Activated naive CD8-positive, alpha-beta T cell treated with anti-CD3 and anti-CD28 coated beads for 36 hours (primary cell): ENCODE results near the gene CROCC2. TPM values are rescaled to one million over a fixed set of nuclear protein-coding genes. Genes with fewer than 3 reads are reported as not detected.
A peak's percentile ranks its signal among the peaks of the same experiment; 100 is the strongest.
"Not testable (repeated sequence)": the region's sequence is repeated elsewhere in the genome, so short reads cannot be mapped to it uniquely, and the experiment has no call there.

Experiments
- DNase-seq: peaks from one replicate; pipeline ENCODE4 v3.0.0; 2021
- H3K27ac Mint-ChIP-seq: one replicate; pipeline ENCODE4 v1.8.0; 2022; ENCODE audit warnings: mild to moderate bottlenecking, moderate library complexity, mixed read lengths
- H3K27me3 Mint-ChIP-seq: one replicate; pipeline ENCODE4 v1.8.0; 2022; ENCODE audit warnings: mild to moderate bottlenecking, mixed read lengths
- H3K36me3 Mint-ChIP-seq: one replicate; pipeline ENCODE4 v1.8.0; 2021; ENCODE audit warnings: mild to moderate bottlenecking, mixed read lengths
- H3K4me1 Mint-ChIP-seq: one replicate; pipeline ENCODE4 v1.8.0; 2021; ENCODE audit warnings: mixed read lengths
- H3K4me3 Mint-ChIP-seq: one replicate; pipeline ENCODE4 v1.8.0; 2022; ENCODE audit warnings: mild to moderate bottlenecking, moderate library complexity, mixed read lengths
- H3K9me3 Mint-ChIP-seq: one replicate; pipeline ENCODE4 v1.8.0; 2022; ENCODE audit warnings: mixed read lengths
- total RNA-seq, 2 experiments: library from RNA; stranded (reverse); gene quantifications; one replicate each; pipeline ENCODE4 v1.2.3, GENCODE V29; 2021

The CROCC2 gene
- total RNA-seq, 2 experiments from 2014 or later, result not detected

- H3K36me3 Mint-ChIP-seq, H3K27ac Mint-ChIP-seq, H3K9me3 Mint-ChIP-seq, DNase-seq, H3K27me3 Mint-ChIP-seq, H3K4me3 Mint-ChIP-seq, H3K4me1 Mint-ChIP-seq: not testable (repeated sequence)
Measured at GRCh38 chr2:240975903-240976302, 69.8 kb downstream of the CROCC2 start.

GRCh38 chr2:240981280-240981679 is 75.1 kb downstream of the CROCC2 start:
- no peak for DNase-seq
- H3K27me3 Mint-ChIP-seq, result no peaks in the 10 kb centered on the region
- H3K4me3 Mint-ChIP-seq, result no peak overlapping the region
- no peaks in the 10 kb centered on the region for H3K9me3 Mint-ChIP-seq
- no peaks in the 10 kb centered on the region for H3K36me3 Mint-ChIP-seq
- no peaks in the 10 kb centered on the region for H3K4me1 Mint-ChIP-seq
- H3K27ac Mint-ChIP-seq, result no peak overlapping the region

- Mint-ChIP-seq H3K36me3 (no peaks in the 10 kb centered on the region), H3K27ac (no peak overlapping the region), H3K4me1 (no peaks in the 10 kb centered on the region), H3K4me3 (no peak overlapping the region), H3K9me3 (no peaks in the 10 kb centered on the region), H3K27me3 (no peaks in the 10 kb centered on the region)
- DNase-seq, result no peak
Measured at GRCh38 chr2:240981871-240982800, 76.0 kb downstream of the CROCC2 start.

- DNase-seq, result no peak
- no peaks in the 10 kb centered on the region for H3K9me3 Mint-ChIP-seq
- H3K4me1 Mint-ChIP-seq, result no peaks in the 10 kb centered on the region
- H3K36me3 Mint-ChIP-seq, result no peaks in the 10 kb centered on the region
- no peaks in the 10 kb centered on the region for H3K27me3 Mint-ChIP-seq
- H3K27ac Mint-ChIP-seq, result no peak overlapping the region
- H3K4me3 Mint-ChIP-seq, result no peak overlapping the region
Measured at GRCh38 chr2:240982821-240983281, 76.7 kb downstream of the CROCC2 start.

- Mint-ChIP-seq H3K4me3 (no peak overlapping the region), H3K9me3 (no peaks in the 10 kb centered on the region), H3K27me3 (no peaks in the 10 kb centered on the region), H3K27ac (no peak overlapping the region), H3K4me1 (no peaks in the 10 kb centered on the region), H3K36me3 (no peaks in the 10 kb centered on the region)
- peak; percentile 69 for DNase-seq
Measured at GRCh38 chr2:240983361-240983995, 77.3 kb downstream of the CROCC2 start.

GRCh38 chr2:240983996-240984498 is 77.9 kb downstream of the CROCC2 start:
- DNase-seq, result no peak
- Mint-ChIP-seq H3K27ac (no peak overlapping the region), H3K4me3 (no peak overlapping the region), H3K36me3 (no peaks in the 10 kb centered on the region), H3K27me3 (no peaks in the 10 kb centered on the region), H3K9me3 (no peaks in the 10 kb centered on the region), H3K4me1 (no peaks in the 10 kb centered on the region)

GRCh38 chr2:240985881-240986786 is 80.0 kb downstream of the CROCC2 start:
- Mint-ChIP-seq H3K4me1 (no peaks in the 10 kb centered on the region), H3K27ac (no peak overlapping the region), H3K9me3 (no peaks in the 10 kb centered on the region), H3K4me3 (no peak overlapping the region), H3K27me3 (no peaks in the 10 kb centered on the region), H3K36me3 (no peaks in the 10 kb centered on the region)
- no peak for DNase-seq

- no peaks in the 10 kb centered on the region for H3K4me1 Mint-ChIP-seq
- H3K27ac Mint-ChIP-seq, result no peak overlapping the region
- DNase-seq, result no peak
- no peaks in the 10 kb centered on the region for H3K9me3 Mint-ChIP-seq
- no peaks in the 10 kb centered on the region for H3K27me3 Mint-ChIP-seq
- H3K36me3 Mint-ChIP-seq, result no peaks in the 10 kb centered on the region
- H3K4me3 Mint-ChIP-seq, result no peak overlapping the region
Measured at GRCh38 chr2:240986787-240987411, 80.8 kb downstream of the CROCC2 start.

GRCh38 chr2:240987588-240987987 is 81.5 kb downstream of the CROCC2 start:
- Mint-ChIP-seq H3K4me3 (no peak overlapping the region), H3K36me3 (no peaks in the 10 kb centered on the region), H3K9me3 (no peaks in the 10 kb centered on the region), H3K27me3 (no peaks in the 10 kb centered on the region), H3K4me1 (no peaks in the 10 kb centered on the region), H3K27ac (no peak overlapping the region)
- no peak for DNase-seq

GRCh38 chr2:240988146-240988545 is 82.0 kb downstream of the CROCC2 start:
- Mint-ChIP-seq H3K27me3 (no peaks in the 10 kb centered on the region), H3K27ac (no peak overlapping the region), H3K4me3 (no peak overlapping the region), H3K4me1 (peaks cover 3% of the 10 kb centered on the region), H3K36me3 (no peaks in the 10 kb centered on the region), H3K9me3 (no peaks in the 10 kb centered on the region)
- DNase-seq, result no peak

GRCh38 chr2:240988571-240989271 is 82.6 kb downstream of the CROCC2 start:
- peaks cover 3% of the 10 kb centered on the region for H3K4me1 Mint-ChIP-seq
- no peaks in the 10 kb centered on the region for H3K27me3 Mint-ChIP-seq
- H3K27ac Mint-ChIP-seq, result no peak overlapping the region
- H3K36me3 Mint-ChIP-seq, result no peaks in the 10 kb centered on the region
- H3K9me3 Mint-ChIP-seq, result no peaks in the 10 kb centered on the region
- H3K4me3 Mint-ChIP-seq, result no peak overlapping the region
- no peak for DNase-seq

GRCh38 chr2:240989451-240990265 is 83.5 kb downstream of the CROCC2 start:
- Mint-ChIP-seq H3K27me3 (no peaks in the 10 kb centered on the region), H3K27ac (no peak overlapping the region), H3K9me3 (no peaks in the 10 kb centered on the region), H3K4me1 (peaks cover 3% of the 10 kb centered on the region), H3K4me3 (no peak overlapping the region), H3K36me3 (no peaks in the 10 kb centered on the region)
- DNase-seq, result no peak

GRCh38 chr2:240990266-240990529 is 84.1 kb downstream of the CROCC2 start:
- Mint-ChIP-seq H3K36me3 (no peaks in the 10 kb centered on the region), H3K4me3 (no peak overlapping the region), H3K4me1 (peaks cover 3% of the 10 kb centered on the region), H3K27me3 (no peaks in the 10 kb centered on the region), H3K27ac (no peak overlapping the region), H3K9me3 (no peaks in the 10 kb centered on the region)
- DNase-seq, result no peak
